IPS-18a (cell line): ENCODE measurements around the gene GPBAR1.

Source experiments
- H3K27ac ChIP-seq: one replicate; pipeline ENCODE4 v1.5.1; 2013; ENCODE audit warnings: low read length
- H3K27me3 ChIP-seq: one replicate; pipeline ENCODE4 v1.6.1; 2013; ENCODE audit warnings: mild to moderate bottlenecking, low read length; ENCODE audit not compliant: control insufficient read depth, insufficient read depth
- H3K36me3 ChIP-seq: one replicate; pipeline ENCODE4 v1.6.1; 2013; ENCODE audit warnings: low read depth, low read length; ENCODE audit not compliant: control insufficient read depth
- H3K4me1 ChIP-seq: one replicate; pipeline ENCODE4 v1.6.1; 2013; ENCODE audit warnings: low read depth, low read length; ENCODE audit not compliant: control insufficient read depth
- H3K4me3 ChIP-seq: one replicate; pipeline ENCODE4 v1.5.1; 2013; ENCODE audit warnings: low read length
- H3K9ac ChIP-seq: one replicate; pipeline ENCODE4 v1.6.1; 2013; ENCODE audit warnings: mild to moderate bottlenecking, low read length, moderate library complexity
- H3K9me3 ChIP-seq: one replicate; pipeline ENCODE4 v1.6.1; 2013; ENCODE audit warnings: low read depth, low read length; ENCODE audit not compliant: control insufficient read depth

The GPBAR1 gene, protein sequence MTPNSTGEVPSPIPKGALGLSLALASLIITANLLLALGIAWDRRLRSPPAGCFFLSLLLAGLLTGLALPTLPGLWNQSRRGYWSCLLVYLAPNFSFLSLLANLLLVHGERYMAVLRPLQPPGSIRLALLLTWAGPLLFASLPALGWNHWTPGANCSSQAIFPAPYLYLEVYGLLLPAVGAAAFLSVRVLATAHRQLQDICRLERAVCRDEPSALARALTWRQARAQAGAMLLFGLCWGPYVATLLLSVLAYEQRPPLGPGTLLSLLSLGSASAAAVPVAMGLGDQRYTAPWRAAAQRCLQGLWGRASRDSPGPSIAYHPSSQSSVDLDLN

DNA sequence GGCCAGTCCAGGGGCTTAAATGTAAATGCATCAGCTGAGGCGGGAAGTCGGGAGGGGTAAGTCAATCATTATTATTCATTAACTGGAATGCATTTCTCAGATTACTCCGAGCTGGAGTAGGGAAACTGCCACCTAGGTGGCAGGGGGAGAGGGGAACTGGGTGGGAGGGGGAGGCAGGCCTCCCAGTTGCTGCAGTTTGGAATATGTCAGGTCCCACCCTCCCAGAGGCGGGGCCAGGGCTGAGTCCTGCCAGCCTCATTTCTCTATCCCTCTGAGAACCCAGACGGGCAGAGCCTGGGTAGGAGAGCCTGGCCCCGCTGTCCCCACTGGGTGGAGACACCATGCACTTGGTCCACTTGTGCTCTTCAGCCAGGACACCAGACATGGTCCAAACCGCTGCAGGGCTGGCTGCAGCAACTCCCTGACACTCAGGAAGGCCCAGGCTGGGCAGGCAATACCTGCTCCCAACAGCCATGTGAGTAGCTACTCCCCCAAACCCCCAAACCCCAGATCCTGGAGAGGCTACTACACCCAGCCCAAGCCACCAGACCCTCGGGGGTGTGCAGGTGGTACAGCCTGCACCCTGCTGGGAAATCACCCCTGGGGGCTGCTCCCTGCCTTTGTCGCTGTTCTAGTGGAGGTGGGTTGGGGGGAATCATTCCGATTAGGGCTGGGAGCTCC lies at the start of gene GPBAR1:
TSS of gene GPBAR1 (plus strand) at position 274 of the 681 bp plus-strand sequence. CDS start 1,710 bp downstream, outside the sequence.
- peaks cover 26% of the 10 kb centered on the region for H3K36me3 ChIP-seq
- no peaks in the 10 kb centered on the region for H3K27me3 ChIP-seq
- no peak within 1 kb of the TSS for H3K4me3 ChIP-seq
- H3K27ac ChIP-seq: no peak within 1 kb of the TSS
- no peaks in the 10 kb centered on the region for H3K9me3 ChIP-seq
- H3K4me1 ChIP-seq: peaks cover 8% of the 10 kb centered on the region
- peak within 1 kb of the TSS; percentile 4 for H3K9ac ChIP-seq

DNA sequence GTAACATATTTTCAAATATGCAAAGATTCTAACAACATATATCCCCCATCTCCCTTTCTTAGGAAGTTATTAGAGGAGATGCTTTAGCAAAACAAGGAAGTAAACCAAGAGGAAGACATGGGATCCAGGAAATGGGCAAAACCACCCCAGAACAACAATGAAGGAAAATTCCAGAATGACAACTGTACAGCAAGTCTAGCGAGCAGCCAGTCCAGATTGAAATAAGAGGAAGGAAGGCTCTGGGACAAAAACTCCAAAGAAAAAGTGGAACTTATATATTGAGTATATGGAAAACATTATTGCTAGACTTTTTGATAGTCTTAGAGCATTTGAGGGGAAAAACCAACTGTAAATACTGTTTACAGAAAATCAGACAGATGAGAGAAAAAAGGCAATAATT lies 46.7 kb upstream of the GPBAR1 start:
- Histone ChIP-seq H3K4me1 (peaks cover 9% of the 10 kb centered on the region), H3K9ac (no peak overlapping the region), H3K9me3 (no peaks in the 10 kb centered on the region), H3K27me3 (no peaks in the 10 kb centered on the region), H3K4me3 (no peak overlapping the region), H3K27ac (no peak overlapping the region), H3K36me3 (no peaks in the 10 kb centered on the region)

DNA sequence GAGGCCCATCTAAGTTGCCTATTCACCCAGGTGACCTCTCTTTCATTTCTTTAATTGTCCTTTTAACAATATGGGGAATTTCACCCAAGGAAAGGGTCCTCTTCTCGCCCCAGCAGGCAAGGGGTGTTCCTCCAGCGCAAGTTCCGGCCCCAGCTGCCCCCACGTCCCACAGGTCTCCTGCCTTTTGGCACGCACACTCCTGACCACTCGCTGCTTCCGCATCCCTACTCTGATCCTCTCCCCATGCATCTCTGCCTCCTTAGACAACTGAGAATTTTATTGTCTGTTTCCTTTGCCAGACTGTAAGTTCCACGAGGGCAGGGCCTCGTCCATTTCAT lies 44.5 kb upstream of the GPBAR1 start:
- no peak overlapping the region for H3K27ac ChIP-seq
- peaks cover 4% of the 10 kb centered on the region for H3K36me3 ChIP-seq
- peak overlapping the region; percentile 67 for H3K4me3 ChIP-seq
- no peaks in the 10 kb centered on the region for H3K27me3 ChIP-seq
- H3K4me1 ChIP-seq: peaks cover 13% of the 10 kb centered on the region
- H3K9ac ChIP-seq: peak overlapping the region; percentile 21
- H3K9me3 ChIP-seq: no peaks in the 10 kb centered on the region

DNA sequence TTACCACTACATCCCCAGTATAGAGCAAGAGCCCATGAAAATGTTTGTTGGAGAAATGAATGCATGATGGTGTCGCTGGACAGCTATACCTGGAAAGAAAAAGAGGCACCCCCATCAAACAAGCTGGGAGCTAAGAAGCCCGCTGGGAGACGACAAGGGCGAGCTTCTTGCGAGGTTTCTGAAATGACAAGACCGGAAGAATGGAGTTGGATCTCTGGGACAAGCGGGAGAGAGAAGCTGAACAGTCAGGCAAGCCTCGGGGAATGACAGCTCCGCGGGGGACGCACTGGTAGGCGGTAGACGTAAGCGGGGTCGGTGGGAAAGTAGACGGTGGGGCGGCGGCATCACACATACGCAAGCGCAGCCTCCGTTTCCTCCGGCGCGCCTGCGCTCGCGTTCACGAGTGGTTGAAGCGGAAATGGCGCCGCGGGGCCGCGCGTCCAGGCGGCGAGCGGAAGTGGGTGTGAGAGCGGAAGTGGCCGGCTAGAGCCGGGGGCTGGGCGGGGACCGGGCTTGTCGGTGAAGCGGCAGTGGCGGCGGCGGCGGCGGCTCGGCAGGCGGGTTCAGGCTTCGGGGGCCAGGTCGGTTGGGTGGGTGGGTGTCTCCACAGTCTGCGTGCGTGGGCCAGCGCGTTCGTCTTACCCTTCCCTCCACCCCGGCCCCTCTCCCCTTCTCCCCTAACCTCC lies 44.0 kb upstream of the GPBAR1 start, which contains the start of gene ARPC2:
TSS of gene ARPC2 (plus strand) at position 516 of the 686 bp plus-strand sequence. CDS start 282 bp downstream, outside the sequence.
- H3K36me3 ChIP-seq: peaks cover 4% of the 10 kb centered on the region
- H3K4me3 ChIP-seq: peak within 1 kb of the TSS; percentile 67
- H3K27me3 ChIP-seq: no peaks in the 10 kb centered on the region
- peak within 1 kb of the TSS; percentile 34 for H3K27ac ChIP-seq
- H3K9me3 ChIP-seq: no peaks in the 10 kb centered on the region
- H3K9ac ChIP-seq: peak within 1 kb of the TSS; percentile 83
- H3K4me1 ChIP-seq: peaks cover 13% of the 10 kb centered on the region

DNA sequence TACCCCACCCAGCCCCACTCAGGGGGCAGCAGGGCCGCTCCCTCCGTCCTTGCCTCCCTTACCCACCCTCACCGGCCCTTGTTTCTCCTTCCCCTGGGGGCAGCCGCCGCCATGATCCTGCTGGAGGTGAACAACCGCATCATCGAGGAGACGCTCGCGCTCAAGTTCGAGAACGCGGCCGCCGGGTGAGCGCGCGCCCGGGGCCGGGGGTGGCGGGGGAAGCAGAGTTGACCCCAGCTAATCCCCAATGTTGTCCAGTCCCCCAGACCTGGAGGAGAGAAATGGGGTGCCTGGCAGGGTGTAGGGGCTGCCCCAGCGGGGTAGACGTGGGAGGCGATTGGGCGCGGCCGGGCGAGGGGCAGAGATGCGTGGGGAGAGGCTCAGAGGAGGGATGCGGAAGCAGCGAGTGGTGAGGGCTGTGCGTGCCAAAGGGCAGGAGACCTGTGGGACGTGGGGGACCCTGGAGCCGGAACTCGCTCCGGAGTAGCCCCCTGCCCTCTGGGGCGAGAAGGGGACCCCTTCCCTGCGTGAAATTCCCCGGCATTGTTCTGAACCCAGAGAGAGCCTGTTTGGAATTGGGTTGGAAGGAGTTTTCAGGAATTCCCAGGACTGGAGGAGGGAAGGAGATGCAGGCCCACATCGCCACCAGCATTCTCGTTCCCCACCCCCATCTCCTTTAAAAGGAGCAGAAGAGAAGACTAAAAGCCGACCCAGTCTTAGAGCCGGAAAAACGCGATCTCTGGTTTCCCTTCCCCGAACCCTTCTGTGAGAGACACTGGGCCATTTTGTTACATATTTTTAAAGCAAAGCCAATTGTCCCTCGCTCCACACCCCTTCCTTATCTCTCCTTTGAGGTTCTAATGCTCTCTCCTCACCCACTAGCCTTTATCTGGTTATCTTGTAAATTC lies 43.2 kb upstream of the GPBAR1 start:
- no peaks in the 10 kb centered on the region for H3K9me3 ChIP-seq
- peak overlapping the region; percentile 83 for H3K9ac ChIP-seq
- H3K36me3 ChIP-seq: peaks cover 4% of the 10 kb centered on the region
- H3K4me3 ChIP-seq: peak overlapping the region; percentile 67
- H3K27me3 ChIP-seq: no peaks in the 10 kb centered on the region
- H3K4me1 ChIP-seq: peaks cover 13% of the 10 kb centered on the region
- H3K27ac ChIP-seq: peak overlapping the region; percentile 34

DNA sequence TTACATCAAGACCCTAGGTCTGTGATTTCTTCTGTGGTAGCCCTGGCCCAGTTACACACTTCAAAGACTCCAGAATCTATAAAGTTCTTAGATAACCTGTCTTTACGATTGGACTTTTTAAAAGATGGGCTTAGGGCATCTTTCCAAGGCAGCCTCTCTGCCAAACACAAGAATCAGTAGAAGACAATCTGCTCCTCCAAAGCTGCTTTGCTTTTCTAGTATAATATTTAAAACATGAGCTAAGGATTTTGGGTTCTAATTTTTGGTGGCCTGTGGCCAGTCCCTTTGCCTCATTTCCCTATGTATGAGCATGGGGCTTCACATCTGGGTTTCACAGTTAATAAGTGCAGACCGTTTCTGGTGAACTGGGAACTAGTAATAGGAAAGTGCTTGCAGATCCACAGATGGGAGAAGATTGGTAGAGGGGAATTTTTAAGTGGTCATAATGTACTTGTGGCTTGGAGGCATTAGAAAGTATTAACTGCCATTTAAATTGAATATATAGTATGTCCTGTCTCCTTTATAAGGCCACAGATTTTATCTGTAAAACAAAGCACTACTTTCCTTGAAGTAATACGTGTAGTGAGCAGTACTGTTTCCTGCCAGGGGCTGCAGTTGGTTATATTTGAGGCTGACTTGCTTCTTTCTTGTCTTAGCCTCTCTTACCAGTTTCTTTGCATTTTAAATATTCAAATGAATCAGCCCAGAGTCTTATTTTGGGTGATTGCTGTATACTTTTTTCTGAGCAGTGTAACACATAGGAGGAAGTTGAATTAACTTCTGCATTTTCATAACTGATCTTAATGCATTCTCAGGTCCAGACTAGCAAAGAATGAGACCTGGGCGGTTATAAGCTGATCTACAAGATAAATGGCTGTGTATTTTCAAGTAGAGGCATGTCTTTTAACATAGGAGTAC lies 42.3 kb upstream of the GPBAR1 start:
- Histone ChIP-seq H3K36me3 (peaks cover 4% of the 10 kb centered on the region), H3K4me1 (peaks cover 13% of the 10 kb centered on the region), H3K27ac (no peak overlapping the region), H3K9me3 (no peaks in the 10 kb centered on the region), H3K4me3 (peak overlapping the region; percentile 67), H3K9ac (peak overlapping the region; percentile 83), H3K27me3 (no peaks in the 10 kb centered on the region)

DNA sequence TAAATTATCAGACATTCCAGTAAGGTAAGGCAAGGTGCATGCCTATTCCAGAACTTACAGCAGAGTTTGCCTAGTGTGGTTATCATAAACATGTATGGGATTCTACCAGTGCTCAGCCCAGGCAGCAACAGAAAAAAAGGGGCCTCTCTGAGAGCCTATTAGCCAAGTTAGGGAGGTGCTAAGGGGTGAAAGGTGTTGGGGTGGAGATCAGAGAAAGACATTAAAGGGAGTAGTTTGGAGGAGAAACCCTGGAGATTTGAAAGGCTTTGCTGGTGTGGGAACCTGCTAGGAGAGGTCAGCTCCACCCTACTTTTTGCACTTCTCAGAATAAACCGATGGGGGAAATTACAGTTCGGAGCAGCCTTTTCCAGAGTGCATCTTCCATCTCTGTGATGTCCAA lies 40.9 kb upstream of the GPBAR1 start:
- no peaks in the 10 kb centered on the region for H3K27me3 ChIP-seq
- H3K4me1 ChIP-seq: peaks cover 13% of the 10 kb centered on the region
- peak overlapping the region; percentile 1 for H3K9ac ChIP-seq
- H3K9me3 ChIP-seq: no peaks in the 10 kb centered on the region
- H3K36me3 ChIP-seq: peaks cover 9% of the 10 kb centered on the region
- H3K4me3 ChIP-seq: no peak overlapping the region
- no peak overlapping the region for H3K27ac ChIP-seq

DNA sequence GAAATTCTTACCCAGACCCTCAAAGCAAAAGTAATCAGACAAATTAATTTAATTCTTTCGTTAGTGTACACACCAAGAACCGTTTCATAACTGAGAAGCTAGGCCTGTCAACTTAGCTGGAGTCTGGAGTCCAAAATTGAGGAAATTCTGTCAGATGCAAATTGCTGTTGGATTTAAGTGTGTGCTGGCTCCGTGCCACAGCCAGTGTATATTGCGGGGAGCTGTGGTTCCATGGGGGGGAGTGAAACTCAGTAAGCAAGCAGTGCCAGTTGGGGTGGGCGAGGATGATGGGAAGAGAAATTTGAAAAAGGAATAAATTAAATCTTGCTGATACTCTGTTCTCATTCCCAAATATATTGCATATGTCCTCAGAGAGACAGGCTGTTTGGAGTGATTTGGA lies 39.8 kb upstream of the GPBAR1 start:
- Histone ChIP-seq H3K36me3 (peaks cover 20% of the 10 kb centered on the region), H3K27ac (no peak overlapping the region), H3K9me3 (no peaks in the 10 kb centered on the region), H3K4me1 (peaks cover 13% of the 10 kb centered on the region), H3K9ac (no peak overlapping the region), H3K27me3 (no peaks in the 10 kb centered on the region), H3K4me3 (no peak overlapping the region)

DNA sequence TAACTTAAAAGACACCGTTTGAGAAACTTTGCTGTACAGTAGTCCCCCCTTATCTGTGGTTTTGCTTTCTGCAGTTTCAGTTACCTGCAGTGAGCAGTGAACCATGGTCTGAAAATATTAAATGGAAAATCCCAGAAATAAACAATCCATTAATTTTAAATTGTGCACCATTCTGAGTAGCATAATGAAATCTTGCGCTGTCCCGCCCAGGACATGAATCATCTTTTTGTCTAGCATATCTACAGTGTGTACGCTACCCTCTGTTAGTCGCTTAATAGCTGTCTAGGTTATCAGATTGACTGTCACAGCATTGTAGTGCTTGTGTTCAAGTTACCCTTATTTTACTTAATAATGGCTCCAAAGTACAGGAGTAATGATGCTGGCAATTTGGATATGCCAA lies 37.8 kb upstream of the GPBAR1 start:
- Histone ChIP-seq H3K9me3 (no peaks in the 10 kb centered on the region), H3K4me3 (no peak overlapping the region), H3K27me3 (no peaks in the 10 kb centered on the region), H3K4me1 (peaks cover 13% of the 10 kb centered on the region), H3K9ac (no peak overlapping the region), H3K27ac (no peak overlapping the region), H3K36me3 (peaks cover 32% of the 10 kb centered on the region)

DNA sequence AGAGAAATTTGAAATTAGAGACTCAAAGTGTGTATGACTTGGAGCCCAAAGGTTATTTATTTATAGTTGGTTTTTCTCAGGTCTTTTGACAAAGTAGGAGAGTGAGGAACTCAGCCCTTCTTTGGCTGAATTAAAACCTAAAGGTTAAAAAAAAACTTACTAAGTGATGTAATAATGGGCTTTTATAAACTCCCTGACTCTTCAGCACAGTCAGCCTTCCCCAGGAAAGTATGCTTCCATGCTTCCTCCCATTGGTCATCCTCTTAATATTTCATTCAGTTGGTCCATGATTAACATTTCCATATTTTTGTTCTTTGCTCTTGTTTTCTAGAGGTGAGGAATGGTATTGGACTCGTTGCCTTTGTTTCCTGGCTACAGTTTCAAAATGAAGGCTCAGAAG lies 36.6 kb upstream of the GPBAR1 start:
- Histone ChIP-seq H3K4me1 (peaks cover 4% of the 10 kb centered on the region), H3K27me3 (no peaks in the 10 kb centered on the region), H3K4me3 (no peak overlapping the region), H3K36me3 (peaks cover 42% of the 10 kb centered on the region), H3K27ac (no peak overlapping the region), H3K9ac (no peak overlapping the region), H3K9me3 (no peaks in the 10 kb centered on the region)
